OCI-LY7 (cell line): ENCODE results near the gene TRMT11.

ENCODE experiments used
- EZH2phosphoT487 ChIP-seq: fragments of 200-600 bp; sonication (generic); IDR thresholded peaks from 2 replicates; pipeline ENCODE4 v1.6.1; 2018; ENCODE audit warnings: low read depth, borderline replicate concordance, mild to moderate bottlenecking, mixed run types, antibody characterized with exemption, low read length, moderate library complexity, mixed read lengths
- TF ChIP-seq, protein P1 (sequence below): fragments of 200-600 bp; sonication (generic); conservative IDR thresholded peaks from 2 replicates; pipeline ENCODE4 v1.5.1; 2014; ENCODE audit warnings: mild to moderate bottlenecking, antibody characterized with exemption, low read length, moderate library complexity, mixed read lengths

DNA sequence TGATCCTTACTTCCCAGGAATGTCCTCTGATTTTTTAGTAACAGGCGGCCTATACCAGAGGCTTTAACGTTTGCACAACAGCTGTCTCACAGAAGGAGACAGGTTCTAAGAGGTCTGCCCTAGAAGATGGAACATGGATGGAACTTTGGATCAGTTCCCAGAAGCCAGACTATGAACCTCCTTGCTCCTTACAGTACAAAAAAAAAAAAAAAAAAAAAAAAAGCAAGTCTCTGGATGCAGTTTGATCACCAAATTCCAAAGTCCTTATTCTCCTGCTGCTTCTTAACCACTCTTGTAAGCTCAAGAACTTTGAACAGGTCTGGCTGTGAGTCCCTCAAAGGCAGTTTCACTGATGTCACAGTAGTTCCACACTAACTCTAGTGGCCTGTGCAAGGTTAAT, 2.0 kb upstream of the TRMT11 start:
- TF ChIP-seq, protein P1, sequence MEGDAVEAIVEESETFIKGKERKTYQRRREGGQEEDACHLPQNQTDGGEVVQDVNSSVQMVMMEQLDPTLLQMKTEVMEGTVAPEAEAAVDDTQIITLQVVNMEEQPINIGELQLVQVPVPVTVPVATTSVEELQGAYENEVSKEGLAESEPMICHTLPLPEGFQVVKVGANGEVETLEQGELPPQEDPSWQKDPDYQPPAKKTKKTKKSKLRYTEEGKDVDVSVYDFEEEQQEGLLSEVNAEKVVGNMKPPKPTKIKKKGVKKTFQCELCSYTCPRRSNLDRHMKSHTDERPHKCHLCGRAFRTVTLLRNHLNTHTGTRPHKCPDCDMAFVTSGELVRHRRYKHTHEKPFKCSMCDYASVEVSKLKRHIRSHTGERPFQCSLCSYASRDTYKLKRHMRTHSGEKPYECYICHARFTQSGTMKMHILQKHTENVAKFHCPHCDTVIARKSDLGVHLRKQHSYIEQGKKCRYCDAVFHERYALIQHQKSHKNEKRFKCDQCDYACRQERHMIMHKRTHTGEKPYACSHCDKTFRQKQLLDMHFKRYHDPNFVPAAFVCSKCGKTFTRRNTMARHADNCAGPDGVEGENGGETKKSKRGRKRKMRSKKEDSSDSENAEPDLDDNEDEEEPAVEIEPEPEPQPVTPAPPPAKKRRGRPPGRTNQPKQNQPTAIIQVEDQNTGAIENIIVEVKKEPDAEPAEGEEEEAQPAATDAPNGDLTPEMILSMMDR = no peak
- no peak for TF ChIP-seq EZH2phosphoT487
